HG03442 (cell line): ENCODE data around the gene BAG1.

Source experiments
- ATAC-seq: cut with Tn5 transposase; IDR thresholded peaks from one replicate; pipeline ENCODE4 v1.9.1; 2021; ENCODE audit warnings: mild to moderate bottlenecking, moderate library complexity; ENCODE audit not compliant: unreplicated experiment

BAG1 gene

GRCh38 chr9:33220681-33221567, 43.6 kb downstream of the BAG1 start:
- ATAC-seq = peak; percentile 40

- ATAC-seq = no peak
Measured at GRCh38 chr9:33211695-33212393, 52.7 kb downstream of the BAG1 start.

GRCh38 chr9:33210006-33210715, 54.3 kb downstream of the BAG1 start:
- ATAC-seq = no peak

- no peak for ATAC-seq
Measured at GRCh38 chr9:33209394-33209793, 55.1 kb downstream of the BAG1 start.

- peak; percentile 99 for ATAC-seq
Measured at GRCh38 chr9:33202552-33203201, 61.8 kb downstream of the BAG1 start.
